GM12878 (cell line): Measurements from ENCODE around the gene ETV6.

Source experiments
- CTCF ChIP-seq, 3 experiments: IDR thresholded peaks in 2 of 3; conservative IDR thresholded peaks in 1 of 3; 2 replicates each; pipeline ENCODE4 v1.5.1; 2011; ENCODE audit warnings: low read depth in 3 of 3, low read length in 3 of 3, mild to moderate bottlenecking in 3 of 3, control low read depth in 2 of 3, moderate library complexity in 2 of 3, inconsistent platforms in 1 of 3, mixed read lengths in 1 of 3; ENCODE audit not compliant: control insufficient read depth in 2 of 3, insufficient read depth in 1 of 3; ENCODE audit errors: extremely low read depth in 1 of 3
- EZH2 ChIP-seq: IDR thresholded peaks from 2 replicates; pipeline ENCODE4 v1.6.1; 2012; ENCODE audit warnings: low read depth, mild to moderate bottlenecking, control low read depth, inconsistent platforms, low read length, borderline replicate concordance; ENCODE audit not compliant: control insufficient read depth
- FOXK2 ChIP-seq: fragments of 450-650 bp; IDR thresholded peaks from 2 replicates; pipeline ENCODE4 v1.6.1; 2017; ENCODE audit warnings: mild to moderate bottlenecking, moderate library complexity
- GABPA ChIP-seq: IDR thresholded peaks from 2 replicates; pipeline ENCODE4 v1.6.1; 2014; ENCODE audit warnings: antibody characterized with exemption, low read depth, mild to moderate bottlenecking, inconsistent platforms
- MXI1 ChIP-seq: fragments of 150-350 bp; IDR thresholded peaks from 2 replicates; pipeline ENCODE4 v1.6.1; 2011; ENCODE audit warnings: low read depth, mild to moderate bottlenecking, inconsistent platforms, low read length, improper control_type of control experiment
- NFYB ChIP-seq: IDR thresholded peaks from 2 replicates; pipeline ENCODE4 v1.6.1; 2011; ENCODE audit warnings: low read depth, mild to moderate bottlenecking, low read length, improper control_type of control experiment, moderate library complexity; ENCODE audit not compliant: insufficient read depth
- POLR2AphosphoS5 ChIP-seq: IDR thresholded peaks from 2 replicates; pipeline ENCODE4 v1.6.1; 2011; ENCODE audit warnings: mild to moderate bottlenecking, low read length, inconsistent platforms
- RFX5 ChIP-seq: IDR thresholded peaks from 2 replicates; pipeline ENCODE4 v1.6.1; 2011; ENCODE audit warnings: low read depth, low read length, improper control_type of control experiment
- SP1 ChIP-seq: IDR thresholded peaks from one replicate; pipeline ENCODE4 v1.6.1; 2011; ENCODE audit warnings: low read depth, low read length
- SUZ12 ChIP-seq: fragments of 200-600 bp; sonication (generic); IDR thresholded peaks from one replicate; pipeline ENCODE4 v1.6.1; 2018; ENCODE audit warnings: antibody characterized with exemption, mild to moderate bottlenecking; ENCODE audit not compliant: unreplicated experiment
- TCF12 ChIP-seq: IDR thresholded peaks from 2 replicates; pipeline ENCODE4 v1.6.1; 2011; ENCODE audit warnings: low read depth, mild to moderate bottlenecking, low read length
- ZNF622 ChIP-seq: fragments of 450-650 bp; IDR thresholded peaks from 2 replicates; pipeline ENCODE4 v1.6.1; 2017; ENCODE audit warnings: mild to moderate bottlenecking, inconsistent platforms

- no peak for TF ChIP-seq SUZ12
- no peak for TF ChIP-seq CTCF (IDR thresholded peaks at IDR 0.05 in 2 of 3, conservative IDR thresholded peaks at IDR 0.05 in 1 of 3; ENCODE audit: control insufficient read depth in 2 of 3, extremely low read depth in 1 of 3, insufficient read depth in 1 of 3, low read depth in 3 of 3, low read length in 3 of 3)
- TF ChIP-seq EZH2 = no peak
- TF ChIP-seq GABPA = no peak
- TF ChIP-seq RFX5 = no peak
- no peak for TF ChIP-seq SP1
- no peak for TF ChIP-seq NFYB
- no peak for TF ChIP-seq FOXK2
- TF ChIP-seq POLR2AphosphoS5 = no peak
- TF ChIP-seq ZNF622 = no peak
- TF ChIP-seq MXI1 = no peak
- no peak for TF ChIP-seq TCF12
These were observed 42.0 kb upstream of the ETV6 start for GRCh38 chr12:11607313-11608081.
